BJ (cell line): Measurements from ENCODE around the gene UBN1. TPM values are rescaled to one million over a fixed set of nuclear protein-coding genes. Genes with fewer than 3 reads are reported as not detected.

ENCODE experiments used
- CTCF ChIA-PET: fragments of 350-600 bp; formaldehyde crosslinking; extraction: SDS; loops from one replicate; lab custom pipeline; 2021; ENCODE audit warnings: antibody characterized with exemption, inconsistent platforms; lab: Yijun Ruan, JAX
- POLR2A ChIA-PET: fragments of 300-600 bp; sonication (Branson Sonifier 250); formaldehyde crosslinking; extraction: SDS; loops from one replicate; lab custom pipeline; 2021; ENCODE audit warnings: antibody characterized with exemption; lab: Charles Lee
- DNase-seq: peaks from one replicate; pipeline ENCODE4 v3.0.0-alpha.2; 2011; ENCODE audit warnings: low read depth
- H3K27me3 ChIP-seq: 2 replicates; pipeline ENCODE4 v1.6.0; 2011; ENCODE audit warnings: low read length; ENCODE audit not compliant: control insufficient read depth, insufficient read depth
- H3K36me3 ChIP-seq: 2 replicates; pipeline ENCODE4 v1.5.1; 2011; ENCODE audit warnings: low read length; ENCODE audit not compliant: control insufficient read depth, insufficient read depth
- H3K4me3 ChIP-seq: 2 replicates; pipeline ENCODE4 v1.5.1; 2011; ENCODE audit warnings: low read depth, mild to moderate bottlenecking, control low read depth, low read length
- polyA minus RNA-seq: library from RNA; depleted of rRNA, polyadenylated mRNA; stranded (reverse); fragments of >200 nt; gene quantifications from 2 replicates; pipeline ENCODE4 v1.2.3, GENCODE V29; 2011; rRNA and poly(A)+ RNA removed
- polyA plus RNA-seq: library from polyadenylated mRNA; depleted of rRNA; stranded (reverse); fragments of >200 nt; gene quantifications from 2 replicates; pipeline ENCODE4 v1.2.3, GENCODE V29; 2011; rRNA removed
- TF ChIP-seq, protein P1 (sequence below): IDR thresholded peaks from 2 replicates; pipeline ENCODE4 v1.5.1; 2011; ENCODE audit warnings: low read depth, mild to moderate bottlenecking, control low read depth, inconsistent platforms, low read length, moderate library complexity; ENCODE audit not compliant: insufficient read depth

Gene UBN1
- 8.8 and 11.2 TPM in 2 replicates for polyA plus RNA-seq
- polyA minus RNA-seq = 11.8 and 15.3 TPM in 2 replicates

DNA sequence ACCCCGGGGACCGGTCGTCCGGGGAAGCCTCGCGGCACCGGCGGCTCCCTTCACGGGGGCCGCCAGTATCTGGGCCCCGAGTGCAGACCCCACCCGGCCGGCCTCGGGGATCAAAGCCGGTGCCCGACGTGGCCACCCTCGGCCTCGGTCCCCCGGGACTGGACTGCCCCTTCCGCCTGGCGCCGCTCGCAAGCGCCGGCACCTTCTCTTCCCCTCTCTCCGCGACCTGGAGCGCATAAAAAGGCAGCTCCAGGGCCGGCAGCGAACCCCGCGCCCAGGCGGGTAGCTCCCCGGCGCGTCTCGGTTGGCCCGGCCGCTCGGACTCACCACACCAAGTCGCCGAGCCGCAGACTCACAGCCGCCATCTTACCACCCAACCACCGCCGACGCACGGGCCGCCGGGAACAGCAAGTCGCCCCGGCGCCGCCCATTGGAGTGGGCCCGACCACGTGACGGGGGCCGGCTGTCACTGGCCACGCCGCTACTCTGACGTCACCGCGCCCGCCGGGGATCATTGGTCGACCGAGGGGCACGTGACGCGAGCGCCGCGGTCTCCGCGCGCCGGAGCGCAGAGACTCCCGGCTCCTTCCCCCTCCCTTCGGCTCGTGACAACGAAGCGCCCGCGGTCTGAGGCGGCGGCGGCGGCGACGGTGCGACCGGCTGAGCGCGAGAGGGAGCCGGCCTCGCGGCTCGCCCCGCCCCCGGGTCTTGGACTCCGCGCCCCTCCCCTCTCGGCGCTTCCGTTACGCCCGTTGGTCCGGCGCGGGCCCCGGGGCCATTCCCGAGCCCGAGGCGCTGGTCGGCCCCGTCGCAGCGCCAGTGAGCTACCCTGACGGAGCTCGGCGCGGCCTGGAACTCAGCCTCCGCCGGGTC, at the start of gene UBN1, which contains the start of gene GLYR1:
TSS of gene UBN1 (plus strand) at position 581 of the 873 bp plus-strand sequence. CDS start 5,437 bp downstream, outside the sequence.
TSS of gene GLYR1 (minus strand) at position 388 of the 873 bp plus-strand sequence. CDS start at position 365, 23 bp downstream.
- ChIA-PET POLR2A (interaction anchor here (0.6 to 1.0 kb wide), 3 partner anchors 13 to 109 kb away, joined by 3 to 6 read pairs (median 6); no protein-coding TSS in a partner anchor), CTCF (interaction anchor here (1.3 kb wide), 1 partner anchor 109 kb away, joined by 4 read pairs; no protein-coding TSS in a partner anchor)

DNA sequence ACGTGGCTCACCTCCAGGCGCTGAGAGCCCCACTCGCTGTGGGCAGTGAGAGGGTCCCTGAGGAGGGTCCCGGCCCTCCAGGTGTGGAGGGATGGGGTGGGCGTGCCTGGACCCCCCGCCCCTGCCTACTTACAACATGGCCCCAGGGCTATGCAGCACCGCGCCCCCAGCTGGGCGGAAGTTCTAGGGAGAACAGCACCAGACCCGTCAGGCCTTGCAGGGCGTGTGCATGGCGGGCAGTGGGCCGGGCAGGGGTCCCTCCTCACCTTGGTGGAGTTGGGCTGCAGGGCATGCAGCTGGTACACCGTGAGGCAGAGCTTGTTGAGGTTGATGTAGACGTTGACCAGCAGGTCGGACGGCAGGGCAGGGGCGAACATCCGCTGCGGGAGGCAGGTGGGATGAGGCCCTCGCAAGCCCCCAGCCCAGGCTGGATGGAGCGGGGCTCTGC, 49.5 kb upstream of the UBN1 start:
- Histone ChIP-seq H3K36me3 (no peaks in the 10 kb centered on the region; the same call in none of the 2 replicates), H3K27me3 (no peaks in the 10 kb centered on the region), H3K4me3 (no peak overlapping the region)
- TF ChIP-seq, protein P1, sequence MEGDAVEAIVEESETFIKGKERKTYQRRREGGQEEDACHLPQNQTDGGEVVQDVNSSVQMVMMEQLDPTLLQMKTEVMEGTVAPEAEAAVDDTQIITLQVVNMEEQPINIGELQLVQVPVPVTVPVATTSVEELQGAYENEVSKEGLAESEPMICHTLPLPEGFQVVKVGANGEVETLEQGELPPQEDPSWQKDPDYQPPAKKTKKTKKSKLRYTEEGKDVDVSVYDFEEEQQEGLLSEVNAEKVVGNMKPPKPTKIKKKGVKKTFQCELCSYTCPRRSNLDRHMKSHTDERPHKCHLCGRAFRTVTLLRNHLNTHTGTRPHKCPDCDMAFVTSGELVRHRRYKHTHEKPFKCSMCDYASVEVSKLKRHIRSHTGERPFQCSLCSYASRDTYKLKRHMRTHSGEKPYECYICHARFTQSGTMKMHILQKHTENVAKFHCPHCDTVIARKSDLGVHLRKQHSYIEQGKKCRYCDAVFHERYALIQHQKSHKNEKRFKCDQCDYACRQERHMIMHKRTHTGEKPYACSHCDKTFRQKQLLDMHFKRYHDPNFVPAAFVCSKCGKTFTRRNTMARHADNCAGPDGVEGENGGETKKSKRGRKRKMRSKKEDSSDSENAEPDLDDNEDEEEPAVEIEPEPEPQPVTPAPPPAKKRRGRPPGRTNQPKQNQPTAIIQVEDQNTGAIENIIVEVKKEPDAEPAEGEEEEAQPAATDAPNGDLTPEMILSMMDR = no peak
- DNase-seq = no peak
- ChIA-PET POLR2A (no interaction called here), CTCF (no interaction called here)

More for the DNA sequence above, at the start of gene UBN1, which contains the start of gene GLYR1:
- H3K36me3 ChIP-seq = peaks cover 3% of the 10 kb centered on the region
- TF ChIP-seq, protein P1 = no peak
- DNase-seq = peak; percentile 70
- peak within 1 kb of the TSS; percentile 97 for H3K4me3 ChIP-seq
- H3K27me3 ChIP-seq = no peaks in the 10 kb centered on the region

DNA sequence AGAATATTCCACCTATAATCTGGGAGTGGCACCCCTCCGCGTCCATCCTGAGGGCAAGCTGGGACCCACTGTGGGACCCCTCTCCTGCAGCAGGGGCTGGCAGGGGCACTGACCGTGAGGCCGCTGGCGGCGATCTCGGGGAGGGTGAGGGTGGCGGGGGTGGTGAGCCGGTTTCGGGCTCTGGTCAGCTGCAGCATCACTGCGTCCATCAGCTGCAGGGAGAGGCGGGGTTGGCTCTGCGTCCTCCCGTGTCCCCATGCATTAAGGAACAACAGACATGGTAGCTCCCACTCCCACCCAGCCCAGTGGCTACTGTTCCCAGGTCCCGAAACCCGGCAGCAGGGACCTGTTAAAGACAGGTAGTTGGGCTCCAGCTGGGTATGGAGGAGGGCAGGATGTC, 48.8 kb upstream of the UBN1 start:
- no peak for DNase-seq
- no peak overlapping the region for H3K4me3 ChIP-seq
- H3K36me3 ChIP-seq = no peaks in the 10 kb centered on the region; the same call in none of the 2 replicates
- CTCF ChIA-PET = no interaction called here
- H3K27me3 ChIP-seq = no peaks in the 10 kb centered on the region
- TF ChIP-seq, protein P1 = no peak
- POLR2A ChIA-PET = no interaction called here

- POLR2A ChIA-PET = no interaction called here
- TF ChIP-seq, protein P1 = no peak
These were observed 48.0 kb upstream of the UBN1 start for GRCh38 chr16:4799171-4799855.

More at GRCh38 chr16:4799171-4799855, 48.0 kb upstream of the UBN1 start:
- Histone ChIP-seq H3K27me3 (no peaks in the 10 kb centered on the region), H3K36me3 (no peaks in the 10 kb centered on the region; the same call in none of the 2 replicates), H3K4me3 (no peak overlapping the region)
- no peak for DNase-seq
- CTCF ChIA-PET = no interaction called here
